Spleen (tissue), 7 donors: Measurements from ENCODE around the gene MDM4.

Source experiments
- CTCF ChIP-seq, 11 experiments: fragments of 200-600 bp in 7 of 11; fragments of 450-650 bp in 4 of 11; sonication (generic) in 4 of 11; IDR thresholded peaks in 8 of 11; conservative IDR thresholded peaks in 3 of 11; 1 replicate in 7 of 11; 2 replicates in 4 of 11; pipeline versions ENCODE4 v1.4.0 to v1.8.0; 2016 to 2021; ENCODE audit warnings: antibody characterized with exemption in 11 of 11, inconsistent platforms in 4 of 11, mild to moderate bottlenecking in 1 of 11
- POLR2A ChIP-seq, 3 donors: fragments of 450-650 bp; IDR thresholded peaks; one replicate each; pipeline ENCODE4 v1.5.1; 2017; ENCODE audit warnings: antibody characterized with exemption in 3 of 3, mild to moderate bottlenecking in 1 of 3
- POLR2AphosphoS5 ChIP-seq, 3 donors: sonication (generic); formaldehyde crosslinking; IDR thresholded peaks; one replicate each; pipeline ENCODE4 v1.5.1; 2017; ENCODE audit warnings: antibody characterized with exemption in 3 of 3
- donor health status: DM: no; HTN: no; CAD: no; lungs with moderate emphysema.
- donor health status: DM: no; HTN: no; CAD: no.
- donor health status: DM: no; HTN: no; CAD: no.

- TF ChIP-seq CTCF (IDR thresholded peaks at IDR 0.05 in 8 of 11, conservative IDR thresholded peaks at IDR 0.05 in 3 of 11) (no peak), POLR2A (IDR thresholded peaks at IDR 0.05) (no peak), POLR2AphosphoS5 (IDR thresholded peaks at IDR 0.05) (no peak)
Measured at GRCh38 chr1:204588826-204589225, 72.6 kb downstream of the MDM4 start.
